NCI-H345 treated with DMSO at 0.1 percent for 48 hours (cell line): ENCODE results near the gene PADI1.

ENCODE experiments used
- DNase-seq: peaks from one replicate; lab custom pipeline; 2025; ENCODE audit not compliant: unreplicated experiment; lab: John Stamatoyannopoulos, UW

The PADI1 gene

GRCh38 chr1:17214876-17215544 is 10.1 kb downstream of the PADI1 start:
- DNase-seq: no peak

- no peak for DNase-seq
Measured at GRCh38 chr1:17215545-17215890, 10.6 kb downstream of the PADI1 start.

GRCh38 chr1:17216078-17216477 is 11.2 kb downstream of the PADI1 start:
- no peak for DNase-seq

- no peak for DNase-seq
Measured at GRCh38 chr1:17217607-17218006, 12.7 kb downstream of the PADI1 start.

- no peak for DNase-seq
Measured at GRCh38 chr1:17218939-17219338, 14.0 kb downstream of the PADI1 start.

- no peak for DNase-seq
Measured at GRCh38 chr1:17220287-17220686, 15.4 kb downstream of the PADI1 start.

- no peak for DNase-seq
Measured at GRCh38 chr1:17222557-17222956, 17.6 kb downstream of the PADI1 start.

GRCh38 chr1:17224434-17224833 is 19.5 kb downstream of the PADI1 start:
- DNase-seq: no peak

- DNase-seq: no peak
Measured at GRCh38 chr1:17225140-17225539, 20.2 kb downstream of the PADI1 start.

GRCh38 chr1:17227358-17227915 is 22.5 kb downstream of the PADI1 start:
- DNase-seq: no peak

GRCh38 chr1:17228619-17229018 is 23.7 kb downstream of the PADI1 start:
- DNase-seq: no peak

- no peak for DNase-seq
Measured at GRCh38 chr1:17229379-17229778, 24.5 kb downstream of the PADI1 start.

GRCh38 chr1:17230106-17230505 is 25.2 kb downstream of the PADI1 start:
- no peak for DNase-seq

- DNase-seq: no peak
Measured at GRCh38 chr1:17230671-17231310, 25.9 kb downstream of the PADI1 start.

- no peak for DNase-seq
Measured at GRCh38 chr1:17232759-17233661, 28.1 kb downstream of the PADI1 start.

- no peak for DNase-seq
Measured at GRCh38 chr1:17233675-17234320, 28.9 kb downstream of the PADI1 start.

GRCh38 chr1:17234405-17234804 is 29.5 kb downstream of the PADI1 start:
- DNase-seq: no peak

GRCh38 chr1:17235135-17235885 is 30.4 kb downstream of the PADI1 start:
- no peak for DNase-seq

GRCh38 chr1:17236779-17237560 is 32.0 kb downstream of the PADI1 start:
- peak; percentile 71 for DNase-seq

GRCh38 chr1:17237561-17237903 is 32.6 kb downstream of the PADI1 start:
- DNase-seq: no peak
